GM18498 (cell line): ENCODE results near the gene KCNQ2.
A peak's percentile ranks its signal among the peaks of the same experiment; 100 is the strongest.

Experiments used
- ATAC-seq: cut with Tn5 transposase; IDR thresholded peaks from one replicate; pipeline ENCODE4 v1.9.1; 2021; ENCODE audit warnings: mild to moderate bottlenecking, moderate library complexity; ENCODE audit not compliant: unreplicated experiment

KCNQ2 gene

DNA sequence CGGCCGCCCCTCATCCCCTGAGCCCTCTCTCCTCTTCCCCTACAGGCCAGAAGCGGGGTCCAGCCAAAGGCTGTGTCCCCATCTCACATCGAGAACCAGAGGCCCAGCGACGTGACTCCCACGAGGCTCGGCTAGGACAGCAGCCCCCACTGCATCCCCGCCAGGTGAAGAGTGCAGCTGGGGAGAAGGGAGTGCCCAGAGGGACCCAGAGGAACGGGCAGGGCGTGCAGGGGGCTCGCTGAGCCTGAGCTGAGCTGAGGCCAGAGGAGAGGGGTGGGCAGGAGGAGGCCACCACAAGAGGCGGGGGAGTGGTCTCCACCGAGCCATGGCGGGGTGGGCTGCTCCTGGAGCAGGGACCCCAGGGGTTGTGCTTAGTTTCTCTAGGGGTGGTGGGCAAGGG, 32.6 kb downstream of the KCNQ2 start:
- no peak for ATAC-seq

DNA sequence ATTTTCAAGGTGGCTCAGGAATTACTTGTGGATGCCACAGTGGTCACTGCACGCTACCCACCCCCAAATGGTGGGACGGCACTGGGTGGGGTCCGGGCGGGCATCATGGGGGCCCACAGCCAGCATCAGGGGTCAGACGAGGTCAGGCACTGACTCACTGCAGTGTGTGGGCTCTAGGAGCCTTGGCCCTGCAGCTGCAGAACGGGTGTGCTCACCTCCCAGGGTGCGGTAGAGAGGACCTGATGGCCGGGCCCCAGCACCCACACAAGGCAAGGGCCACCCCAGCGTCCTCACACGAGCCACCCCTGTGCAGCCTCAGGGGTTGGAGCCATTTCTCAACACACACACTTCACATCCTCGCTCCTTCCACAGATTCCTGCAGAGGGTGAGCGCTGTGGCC, 34.3 kb downstream of the KCNQ2 start:
- ATAC-seq, result no peak

DNA sequence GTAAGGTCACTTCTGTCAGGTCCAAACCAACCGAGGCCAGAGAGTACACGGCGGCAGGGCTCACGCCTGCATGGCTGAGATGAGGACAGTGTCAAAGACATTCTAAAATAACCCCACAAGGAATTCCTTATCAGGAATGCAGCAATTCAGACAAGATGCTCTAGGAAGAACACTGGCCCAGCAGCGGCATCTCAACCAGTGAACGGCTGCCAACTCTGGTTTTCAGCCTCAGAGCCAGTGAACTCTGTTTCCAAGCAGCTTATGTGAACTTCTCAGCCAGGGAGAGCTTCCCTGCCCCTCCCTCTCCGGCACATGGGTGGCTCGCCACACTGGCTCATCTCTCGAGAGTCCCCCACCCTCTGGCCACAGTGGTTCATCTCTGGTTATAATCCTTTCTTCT, 36.9 kb downstream of the KCNQ2 start:
- ATAC-seq, result no peak

DNA sequence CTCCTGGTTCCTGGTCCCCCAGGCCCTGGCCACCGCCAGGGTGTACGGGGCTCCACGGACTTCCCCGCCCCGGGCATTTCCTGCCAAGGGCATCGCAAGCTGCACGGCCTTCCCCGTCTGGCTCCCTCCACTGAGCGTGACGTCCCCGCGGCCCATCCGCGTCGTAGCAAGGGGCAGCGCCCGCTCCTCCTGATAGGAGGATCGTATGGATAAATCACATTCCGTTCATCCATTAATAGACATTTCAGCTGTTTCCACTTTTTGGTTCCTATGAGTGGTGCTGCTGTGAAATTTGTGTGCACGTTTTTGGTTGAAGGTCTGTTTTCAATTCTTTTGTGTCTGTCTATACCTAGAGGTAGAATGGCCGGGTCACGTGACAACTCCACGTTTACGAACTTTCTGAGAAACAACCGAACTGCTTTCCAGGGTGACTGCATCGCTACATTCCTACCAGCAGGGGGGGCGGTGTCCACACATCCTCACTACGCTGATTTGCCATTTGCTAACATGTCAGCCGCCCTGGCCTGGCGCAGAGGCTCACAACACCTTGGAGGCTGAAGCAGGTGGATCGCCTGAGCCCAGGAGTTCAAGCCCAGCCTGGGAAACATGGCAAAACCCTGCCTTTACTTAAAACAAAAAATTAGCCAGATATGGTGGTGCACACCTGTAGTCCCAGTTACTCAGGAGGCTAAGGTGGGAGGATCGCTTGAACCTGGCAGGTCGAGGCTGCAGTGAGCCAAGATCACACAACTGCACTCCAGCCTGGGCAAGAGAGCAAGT, 37.7 kb downstream of the KCNQ2 start:
- peak; percentile 45 for ATAC-seq

DNA sequence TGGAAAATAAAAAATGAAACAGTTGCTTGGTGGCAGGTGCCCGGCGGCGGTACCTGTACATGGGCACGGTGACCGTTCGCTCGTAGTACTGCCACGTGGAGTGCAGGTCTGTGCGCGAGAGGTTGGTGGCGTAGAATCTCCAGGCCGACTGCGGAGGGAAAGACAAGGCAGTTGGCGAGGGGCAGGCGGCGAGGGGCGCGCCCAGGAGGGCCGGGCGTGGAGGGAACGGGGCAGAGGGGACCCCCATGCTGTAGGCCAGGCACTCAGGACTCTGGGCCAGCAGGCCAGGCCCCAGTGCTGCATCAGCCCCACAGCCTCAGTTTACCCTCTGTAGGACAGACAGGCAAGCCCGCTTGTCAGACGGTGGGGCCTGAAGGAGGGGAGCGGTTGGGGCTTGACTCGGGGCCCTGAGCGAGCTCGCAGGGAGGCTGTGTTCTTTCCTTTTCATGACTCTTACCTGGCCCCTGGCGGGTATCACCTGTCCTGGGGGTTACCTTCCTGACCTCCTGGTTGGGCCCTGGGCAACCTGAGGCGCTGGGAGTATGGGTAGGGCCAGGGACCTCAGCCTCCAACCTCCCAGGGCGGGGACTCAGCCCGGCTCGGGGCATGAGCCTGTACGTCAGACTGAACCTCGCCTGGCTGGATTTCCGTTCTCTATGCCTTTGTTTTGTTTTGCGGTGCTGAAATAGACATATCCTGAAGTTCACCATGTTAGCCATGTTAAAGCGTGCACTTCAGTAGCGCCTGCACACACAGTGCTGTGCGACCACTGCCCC, 38.5 kb downstream of the KCNQ2 start:
- no peak for ATAC-seq

DNA sequence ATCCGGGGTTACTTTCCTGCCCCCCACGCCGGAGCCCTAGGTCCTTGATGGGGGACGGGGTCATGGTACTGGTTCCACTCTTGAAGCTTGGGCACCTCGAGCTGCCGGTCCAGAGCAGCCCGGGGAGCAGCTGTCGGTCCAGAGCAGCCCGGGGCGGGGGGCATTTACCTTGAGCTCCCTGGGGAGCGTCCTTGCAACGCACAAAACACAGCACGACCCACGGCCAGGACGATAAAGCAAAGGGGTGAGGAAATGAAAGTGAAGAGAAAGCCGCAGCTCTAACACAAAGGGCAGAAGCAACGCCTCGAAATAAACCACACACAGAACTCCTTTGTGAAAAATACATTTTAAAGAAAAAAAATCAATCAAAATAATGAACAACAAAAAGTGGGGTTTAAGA, 39.1 kb downstream of the KCNQ2 start:
- no peak for ATAC-seq

DNA sequence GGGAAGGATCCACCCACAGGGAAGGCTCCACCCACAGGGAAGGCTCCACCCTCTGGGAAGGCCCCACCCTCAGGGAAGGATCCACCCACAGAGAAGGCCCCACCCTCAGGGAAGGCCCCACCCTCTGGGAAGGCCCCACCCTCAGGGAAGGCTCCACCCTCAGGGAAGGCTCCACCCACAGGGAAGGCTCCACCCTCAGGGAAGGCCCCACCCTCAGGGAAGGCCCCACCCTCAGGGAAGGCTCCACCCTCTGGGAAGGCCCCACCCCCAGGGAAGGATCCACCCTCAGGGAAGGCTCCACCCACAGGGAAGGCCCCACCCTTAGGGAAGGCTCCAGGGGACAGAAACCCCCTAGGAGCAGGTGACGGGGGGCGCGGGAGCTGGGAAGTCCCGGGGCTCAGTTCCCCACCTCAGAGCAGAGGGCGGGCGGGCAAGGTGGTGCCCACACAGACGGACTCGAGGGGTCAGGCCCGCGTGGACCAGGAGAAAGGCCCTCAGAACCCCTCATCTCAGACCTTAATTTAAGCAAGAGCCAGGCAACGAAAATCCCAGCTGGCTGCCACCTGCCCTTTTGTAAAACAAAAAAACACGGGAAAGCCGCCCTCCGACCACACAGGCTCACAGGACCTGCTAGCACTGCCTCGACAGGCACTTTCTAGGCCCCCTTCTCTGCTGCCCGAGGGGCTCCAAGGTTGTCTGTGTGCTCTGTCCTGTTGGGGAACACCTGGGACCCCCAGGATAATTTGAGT, 39.7 kb downstream of the KCNQ2 start:
- ATAC-seq, result no peak

DNA sequence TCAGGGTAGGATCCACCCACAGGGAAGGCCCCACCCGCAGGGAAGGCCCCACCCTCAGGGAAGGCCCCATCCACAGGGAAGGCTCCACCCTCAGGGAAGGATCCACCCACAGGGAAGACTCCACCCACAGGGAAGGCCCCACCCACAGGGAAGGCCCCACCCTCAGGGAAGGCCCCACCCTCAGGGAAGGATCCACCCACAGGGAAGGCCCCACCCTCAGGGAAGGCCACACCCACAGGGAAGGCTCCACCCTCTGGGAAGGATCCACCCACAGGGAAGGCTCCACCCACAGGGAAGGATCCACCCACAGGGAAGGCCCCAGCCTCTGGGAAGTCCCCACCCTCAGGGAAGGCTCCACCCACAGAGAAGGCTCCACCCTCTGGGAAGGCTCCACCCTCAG, 40.5 kb downstream of the KCNQ2 start:
- no peak for ATAC-seq

DNA sequence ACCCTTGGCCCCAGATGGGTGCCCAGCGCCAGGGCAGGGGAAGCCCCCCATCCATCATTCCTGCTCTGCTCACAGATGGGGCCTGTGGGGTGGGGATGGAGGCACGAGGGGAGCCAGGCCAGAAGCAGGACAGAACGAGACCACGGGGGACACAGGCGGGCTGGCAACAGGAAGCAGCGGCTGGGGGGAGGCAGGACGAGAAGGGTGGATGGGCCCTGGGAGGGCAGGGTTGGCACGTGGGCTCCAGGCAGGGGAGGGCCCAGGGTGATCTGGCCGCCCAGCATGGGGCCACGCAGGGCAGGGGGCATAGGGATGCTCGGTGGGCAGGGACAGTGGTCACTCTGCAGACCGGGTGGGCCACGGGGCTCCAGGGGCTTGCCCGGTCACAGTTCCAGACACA, 41.6 kb downstream of the KCNQ2 start:
- ATAC-seq, result no peak

DNA sequence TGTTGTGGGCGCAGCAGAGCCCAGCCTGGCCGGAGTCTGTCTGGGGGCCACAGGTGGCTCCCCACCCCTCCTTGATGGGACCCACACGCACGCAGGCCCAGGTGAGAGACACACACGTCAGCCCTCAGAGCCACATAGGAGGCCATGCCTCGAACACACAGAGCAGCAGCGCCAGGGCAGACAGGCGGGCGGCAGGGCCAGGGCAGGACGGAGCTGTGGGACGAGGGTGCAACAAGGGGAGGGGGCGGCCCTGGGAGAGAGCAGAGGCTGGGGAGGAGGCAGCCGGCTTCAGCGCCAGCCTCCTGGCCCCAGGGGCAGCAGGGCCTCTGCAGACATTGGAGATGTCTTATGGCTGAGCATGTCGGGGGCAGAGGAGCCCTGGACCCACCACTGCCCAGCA, 42.5 kb downstream of the KCNQ2 start:
- no peak for ATAC-seq

DNA sequence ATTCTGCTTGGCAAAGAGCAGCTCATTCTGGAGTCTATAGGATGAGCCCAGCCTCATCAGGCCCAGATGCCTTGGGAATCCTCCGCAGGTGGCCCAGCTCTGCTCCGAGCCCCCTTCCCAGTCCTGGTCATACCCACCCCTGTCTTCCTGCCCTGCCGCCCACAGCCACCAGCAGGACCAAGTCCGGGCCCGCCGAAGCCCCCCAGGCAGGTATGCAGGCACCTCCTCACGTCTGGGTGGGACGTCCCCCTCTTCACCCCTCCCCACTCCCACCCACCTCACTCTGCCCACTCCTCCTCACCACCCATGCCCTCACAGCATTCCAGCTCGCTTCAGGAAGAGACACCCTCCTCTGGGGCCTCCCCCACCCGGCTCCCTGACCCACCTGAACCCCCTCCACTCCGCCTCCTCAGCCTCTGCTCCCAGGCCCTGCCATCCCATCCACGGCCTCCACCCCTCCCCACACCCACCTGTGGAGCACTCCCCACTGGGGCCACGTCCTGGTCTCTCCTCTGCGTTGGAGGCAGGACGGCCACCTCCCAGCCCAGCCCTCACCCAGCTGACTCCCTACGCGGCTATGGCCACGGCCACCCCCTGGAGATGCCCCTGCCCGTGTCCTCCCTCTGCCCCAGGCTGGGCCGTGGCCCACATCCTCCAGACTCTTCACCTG, 43.4 kb downstream of the KCNQ2 start:
- no peak for ATAC-seq

DNA sequence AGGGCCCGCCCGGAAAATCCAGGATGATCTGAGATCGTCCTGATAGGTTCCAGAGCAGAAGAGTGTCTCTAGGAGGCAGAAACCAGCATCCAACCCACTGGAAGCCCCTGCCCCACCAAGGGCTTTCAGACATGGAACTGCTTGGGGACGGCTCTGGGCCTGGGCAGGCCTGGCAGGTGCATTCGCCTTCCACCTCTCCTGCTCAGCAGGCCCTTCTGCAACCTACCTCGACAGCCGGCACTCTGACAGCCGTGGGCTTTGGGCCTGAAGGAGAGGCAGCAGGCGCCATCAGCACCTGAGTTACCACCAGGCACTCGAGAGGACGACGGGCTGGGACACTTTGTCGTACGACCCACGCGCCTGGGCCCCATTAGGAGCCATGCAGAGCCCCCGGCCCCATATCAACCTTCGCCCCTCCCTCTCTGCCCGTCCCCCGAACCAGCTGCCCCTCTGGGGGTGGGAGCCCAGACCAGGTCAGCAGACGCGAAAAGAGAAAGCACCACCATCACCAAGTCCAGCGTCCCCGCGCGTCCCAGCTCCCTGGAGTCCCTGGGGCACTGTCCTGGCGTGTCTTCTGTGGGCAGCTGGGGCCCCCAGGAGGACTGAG, 44.6 kb downstream of the KCNQ2 start:
- no peak for ATAC-seq

DNA sequence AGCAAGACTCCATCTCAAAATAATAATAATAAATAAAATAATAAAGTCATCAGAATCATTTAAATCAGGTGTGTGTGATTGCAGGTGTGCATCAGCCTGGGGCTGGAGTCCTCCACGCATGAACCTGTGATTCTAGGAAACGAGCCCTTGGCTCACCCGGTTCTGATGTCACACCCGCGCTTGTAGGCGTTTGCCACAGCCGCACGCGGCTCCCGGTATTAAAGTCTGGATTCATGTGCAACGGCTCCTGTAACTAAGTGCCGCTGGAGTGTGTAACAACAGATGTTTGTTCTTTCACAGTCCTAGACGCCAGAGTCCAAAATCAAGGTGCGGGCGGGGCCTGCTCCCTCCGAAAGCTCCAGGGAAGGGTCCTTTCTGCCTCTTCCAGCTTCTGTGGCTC, 45.2 kb downstream of the KCNQ2 start:
- no peak for ATAC-seq

DNA sequence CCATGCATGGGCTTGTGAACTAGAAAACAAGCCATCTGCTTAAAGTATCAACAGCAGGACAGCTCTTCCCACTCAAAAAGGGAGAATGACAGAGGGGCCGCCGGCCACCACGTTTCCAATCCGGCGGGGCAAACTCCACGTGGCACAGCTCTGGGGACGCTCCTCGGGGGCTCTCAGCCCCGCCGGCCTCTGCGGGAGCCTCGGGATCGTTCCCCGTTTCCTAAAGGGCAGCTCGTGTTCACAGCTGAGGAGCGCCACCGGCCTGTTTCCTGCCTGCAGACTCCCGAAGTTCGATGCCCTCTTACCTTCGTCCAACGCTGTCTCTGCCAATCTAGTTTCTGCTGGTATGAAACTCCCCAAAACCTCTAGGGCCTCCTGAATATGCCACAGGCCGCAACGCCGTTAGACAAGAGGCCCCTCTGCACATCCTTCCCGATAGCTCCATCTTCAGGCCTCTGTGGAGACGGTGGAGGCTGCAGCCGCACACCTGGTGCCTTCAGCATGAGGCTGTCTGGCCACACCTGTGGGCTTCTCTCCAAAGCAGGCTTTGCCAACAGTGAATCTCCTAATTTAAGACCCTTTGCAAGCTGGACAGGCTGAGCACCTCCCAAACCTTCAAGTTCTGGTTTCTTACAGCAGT, 46.5 kb downstream of the KCNQ2 start:
- ATAC-seq, result no peak

DNA sequence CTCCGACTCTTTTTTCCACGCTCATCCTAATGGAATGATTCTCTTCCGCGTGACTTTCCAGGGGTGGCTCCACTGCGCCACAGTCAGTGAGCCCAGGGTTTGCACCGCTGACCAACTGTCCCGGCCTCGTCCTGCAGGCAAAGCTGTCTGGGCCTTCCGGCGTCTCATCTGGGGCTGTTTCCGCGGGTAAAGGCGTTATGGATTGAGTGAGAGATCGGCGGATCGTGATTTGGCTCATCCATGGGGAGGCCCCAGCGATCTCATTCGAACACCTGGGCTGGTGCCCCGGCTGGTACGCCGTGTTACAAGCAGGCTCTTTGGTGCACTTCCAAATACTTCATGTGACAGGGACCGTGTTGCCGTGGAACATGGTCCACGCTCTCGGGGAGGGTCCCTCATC, 47.8 kb downstream of the KCNQ2 start:
- no peak for ATAC-seq

DNA sequence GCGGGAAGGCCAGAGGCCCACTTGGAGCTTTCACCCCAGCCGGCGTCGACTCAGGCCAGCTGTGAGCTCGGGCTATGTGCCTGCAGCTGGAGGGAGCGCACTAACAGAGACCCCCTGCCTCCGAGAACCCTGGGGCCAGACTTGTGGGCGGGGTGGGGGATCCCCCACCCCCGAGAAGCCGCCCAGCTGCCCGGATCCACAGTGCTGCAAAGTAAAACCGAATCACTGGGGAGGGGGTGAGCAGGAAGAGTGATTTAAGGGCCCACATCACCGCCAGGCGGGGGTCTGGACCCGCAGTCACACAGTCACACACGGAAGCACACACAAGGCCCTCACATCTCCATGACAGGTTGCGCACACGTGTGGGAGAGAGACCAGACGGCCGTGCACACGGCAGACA, 48.7 kb downstream of the KCNQ2 start:
- ATAC-seq, result no peak

DNA sequence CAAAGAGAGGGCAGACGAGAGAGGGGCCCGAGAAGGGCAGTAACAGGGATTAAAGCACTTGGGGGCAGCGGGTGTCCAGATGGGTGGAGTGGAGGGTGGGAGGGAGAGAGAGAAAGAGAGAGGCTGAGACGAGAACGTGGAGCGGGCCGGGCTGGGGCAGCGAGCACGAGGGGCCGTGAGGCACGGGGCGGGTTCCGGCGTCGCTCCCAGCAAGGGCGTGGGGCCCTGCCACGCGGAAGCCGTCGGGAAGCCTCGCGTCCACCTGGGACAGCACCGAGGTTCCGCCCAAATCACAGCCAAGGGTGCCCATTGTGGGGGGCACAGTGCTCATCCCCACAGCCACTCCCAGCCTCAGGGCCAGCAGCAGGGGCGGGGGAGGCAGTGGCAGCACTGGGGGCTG, 49.8 kb downstream of the KCNQ2 start:
- no peak for ATAC-seq

DNA sequence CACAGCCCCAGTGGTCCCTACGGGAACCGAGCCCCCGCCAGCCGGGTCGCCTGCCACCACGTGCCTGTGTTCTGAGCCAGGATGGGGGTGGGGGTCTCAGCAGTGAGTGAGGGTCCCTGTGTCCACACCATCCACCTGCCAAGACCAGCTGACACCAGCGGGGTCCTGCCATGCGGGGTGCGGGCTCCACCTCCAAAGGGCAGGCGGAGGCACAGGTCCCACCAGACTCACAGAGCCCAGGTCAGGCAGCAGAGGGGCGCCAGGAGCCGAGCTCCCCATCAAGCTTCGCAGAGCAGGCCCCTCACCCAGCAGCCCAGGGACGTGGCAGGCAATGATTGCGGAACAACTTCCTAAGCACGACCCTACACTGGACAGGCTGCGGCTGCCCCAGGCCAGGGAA, 50.5 kb downstream of the KCNQ2 start:
- ATAC-seq, result no peak

DNA sequence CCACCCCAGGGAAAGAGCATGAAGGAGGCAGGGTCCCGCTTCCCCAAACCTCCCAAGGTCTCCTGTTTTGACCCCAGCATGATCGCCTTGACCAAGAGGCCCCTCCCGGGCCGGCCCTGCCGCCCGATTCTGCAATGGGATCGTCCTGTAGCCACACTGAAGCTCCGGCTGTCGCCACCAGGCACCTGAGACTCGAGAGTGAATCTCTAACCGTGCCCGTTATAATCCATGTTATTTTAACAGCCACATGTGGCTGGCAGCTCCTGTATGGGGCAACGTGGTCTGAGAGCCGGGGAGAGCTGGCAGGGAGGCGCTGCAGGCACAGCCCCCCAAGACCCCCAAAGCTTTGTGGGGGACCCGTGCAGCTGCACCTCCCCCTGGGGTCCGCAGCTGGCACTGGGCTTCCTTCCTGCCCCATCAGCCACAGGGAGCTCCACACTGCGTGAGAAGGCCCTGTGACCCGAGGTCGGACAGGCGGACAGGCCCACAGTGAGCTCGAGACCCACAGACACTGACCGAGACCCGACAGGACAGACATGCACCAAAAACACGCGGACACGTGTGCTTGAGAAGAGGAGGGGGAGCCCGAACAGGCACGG, 51.3 kb downstream of the KCNQ2 start:
- no peak for ATAC-seq
